Mammary epithelial cell (primary cell): ENCODE measurements around the gene MOGAT3.

Experiments used
- EZH2 ChIP-seq: IDR thresholded peaks from 2 replicates; pipeline ENCODE4 v1.6.1; 2012; ENCODE audit warnings: low read length, inconsistent platforms, borderline replicate concordance
- TF ChIP-seq, protein P1 (sequence below), 2 donors: IDR thresholded peaks in 1 of 2; conservative IDR thresholded peaks in 1 of 2; 2 replicates each; pipeline ENCODE4 v1.5.1; 2011 to 2012; ENCODE audit warnings: inconsistent platforms in 2 of 2, low read length in 2 of 2, mild to moderate bottlenecking in 2 of 2, control low read depth in 1 of 2, low read depth in 1 of 2; ENCODE audit not compliant: insufficient read depth in 1 of 2; ENCODE audit errors: extremely low read depth in 1 of 2

GRCh38 chr7:101160910-101161309 is 39.9 kb downstream of the MOGAT3 start:
- TF ChIP-seq, protein P1, sequence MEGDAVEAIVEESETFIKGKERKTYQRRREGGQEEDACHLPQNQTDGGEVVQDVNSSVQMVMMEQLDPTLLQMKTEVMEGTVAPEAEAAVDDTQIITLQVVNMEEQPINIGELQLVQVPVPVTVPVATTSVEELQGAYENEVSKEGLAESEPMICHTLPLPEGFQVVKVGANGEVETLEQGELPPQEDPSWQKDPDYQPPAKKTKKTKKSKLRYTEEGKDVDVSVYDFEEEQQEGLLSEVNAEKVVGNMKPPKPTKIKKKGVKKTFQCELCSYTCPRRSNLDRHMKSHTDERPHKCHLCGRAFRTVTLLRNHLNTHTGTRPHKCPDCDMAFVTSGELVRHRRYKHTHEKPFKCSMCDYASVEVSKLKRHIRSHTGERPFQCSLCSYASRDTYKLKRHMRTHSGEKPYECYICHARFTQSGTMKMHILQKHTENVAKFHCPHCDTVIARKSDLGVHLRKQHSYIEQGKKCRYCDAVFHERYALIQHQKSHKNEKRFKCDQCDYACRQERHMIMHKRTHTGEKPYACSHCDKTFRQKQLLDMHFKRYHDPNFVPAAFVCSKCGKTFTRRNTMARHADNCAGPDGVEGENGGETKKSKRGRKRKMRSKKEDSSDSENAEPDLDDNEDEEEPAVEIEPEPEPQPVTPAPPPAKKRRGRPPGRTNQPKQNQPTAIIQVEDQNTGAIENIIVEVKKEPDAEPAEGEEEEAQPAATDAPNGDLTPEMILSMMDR (conservative IDR thresholded peaks at IDR 0.05 in 1 of 2, IDR thresholded peaks at IDR 0.05 in 1 of 2; ENCODE audit: extremely low read depth in 1 of 2, insufficient read depth in 1 of 2, low read depth in 1 of 2, low read length in 2 of 2), result no peak
- TF ChIP-seq EZH2, result no peak
